NCI-H82 treated with DMSO at 0.1 percent for 48 hours (cell line): ENCODE measurements around the gene USP17L19.
"Not testable (repeated sequence)": the region's sequence is repeated elsewhere in the genome, so short reads cannot be mapped to it uniquely, and the experiment has no call there.

Experiments
- DNase-seq: peaks from one replicate; lab custom pipeline; 2025; ENCODE audit not compliant: unreplicated experiment; lab: John Stamatoyannopoulos, UW

Gene USP17L19

DNA sequence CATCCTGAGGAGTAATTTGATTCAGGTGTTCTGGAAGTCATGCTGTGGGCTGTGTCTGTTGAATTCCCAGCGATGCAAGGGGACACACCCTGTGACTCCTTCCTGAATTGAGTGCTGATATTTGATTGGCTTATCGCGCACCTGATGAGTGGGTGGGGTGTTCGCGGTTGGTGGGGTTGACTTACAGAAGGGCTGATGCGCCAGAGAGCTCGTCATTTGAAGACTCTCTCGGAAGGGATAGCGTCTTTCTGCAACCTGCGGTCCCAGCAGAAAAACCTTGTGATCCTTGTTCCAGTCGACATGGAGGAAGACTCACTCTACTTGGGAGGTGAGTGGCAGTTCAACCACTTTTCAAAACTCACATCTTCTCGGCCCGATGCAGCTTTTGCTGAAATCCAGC, at the start of gene USP17L19:
TSS of gene USP17L19 (plus strand) at position 301 of the 400 bp plus-strand sequence. CDS start at position 301, 0 bp downstream.
- DNase-seq: not testable (repeated sequence)

DNA sequence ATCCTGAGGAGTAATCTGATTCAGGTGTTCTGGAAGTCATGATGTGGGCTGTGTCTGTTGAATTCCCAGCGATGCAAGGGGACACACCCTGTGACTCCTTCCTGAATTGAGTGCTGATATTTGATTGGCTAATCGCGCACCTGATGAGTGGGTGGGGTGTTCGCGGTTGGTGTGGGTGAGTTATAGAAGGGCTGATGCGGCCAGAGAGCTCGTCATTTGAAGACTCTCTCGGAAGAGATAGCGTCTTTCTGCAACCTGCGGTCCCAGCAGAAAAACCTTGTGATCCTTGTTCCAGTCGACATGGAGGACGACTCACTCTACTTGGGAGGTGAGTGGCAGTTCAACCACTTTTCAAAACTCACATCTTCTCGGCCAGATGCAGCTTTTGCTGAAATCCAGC, 42.8 kb upstream of the USP17L19 start, which contains the start of gene USP17L10:
TSS of gene USP17L10 (plus strand) at position 301 of the 400 bp plus-strand sequence. CDS start at position 301, 0 bp downstream.
- DNase-seq: not testable (repeated sequence)

DNA sequence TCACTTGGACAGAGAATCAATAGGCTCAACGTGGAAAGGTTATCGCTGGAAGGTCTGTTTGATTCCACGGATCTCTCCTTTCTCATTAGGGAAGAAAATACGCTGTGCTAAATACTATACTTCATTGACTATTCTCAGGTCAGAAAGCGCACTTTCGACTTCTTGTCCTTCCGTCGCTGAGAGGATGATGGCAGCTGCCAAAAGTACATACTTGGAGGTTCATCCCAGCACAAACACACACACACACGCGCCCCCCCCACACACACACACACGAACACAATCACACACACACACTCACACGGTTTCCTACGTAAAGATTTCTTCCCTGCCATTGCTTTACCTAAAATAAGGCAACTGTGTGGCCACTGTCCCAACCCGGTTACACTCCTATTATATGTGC, 38.5 kb upstream of the USP17L19 start:
- DNase-seq: not testable (repeated sequence)

DNA sequence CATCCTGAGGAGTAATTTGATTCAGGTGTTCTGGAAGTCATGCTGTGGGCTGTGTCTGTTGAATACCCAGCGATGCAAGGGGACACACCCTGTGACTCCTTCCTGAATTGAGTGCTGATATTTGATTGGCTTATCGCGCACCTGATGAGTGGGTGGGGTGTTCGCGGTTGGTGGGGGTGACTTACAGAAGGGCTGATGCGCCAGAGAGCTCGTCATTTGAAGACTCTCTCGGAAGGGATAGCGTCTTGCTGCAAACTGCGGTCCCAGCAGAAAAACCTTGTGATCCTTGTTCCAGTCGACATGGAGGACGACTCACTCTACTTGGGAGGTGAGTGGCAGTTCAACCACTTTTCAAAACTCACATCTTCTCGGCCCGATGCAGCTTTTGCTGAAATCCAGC, 38.1 kb upstream of the USP17L19 start, which contains the start of gene USP17L11:
TSS of gene USP17L11 (plus strand) at position 301 of the 400 bp plus-strand sequence. CDS start at position 301, 0 bp downstream.
- DNase-seq: not testable (repeated sequence)

DNA sequence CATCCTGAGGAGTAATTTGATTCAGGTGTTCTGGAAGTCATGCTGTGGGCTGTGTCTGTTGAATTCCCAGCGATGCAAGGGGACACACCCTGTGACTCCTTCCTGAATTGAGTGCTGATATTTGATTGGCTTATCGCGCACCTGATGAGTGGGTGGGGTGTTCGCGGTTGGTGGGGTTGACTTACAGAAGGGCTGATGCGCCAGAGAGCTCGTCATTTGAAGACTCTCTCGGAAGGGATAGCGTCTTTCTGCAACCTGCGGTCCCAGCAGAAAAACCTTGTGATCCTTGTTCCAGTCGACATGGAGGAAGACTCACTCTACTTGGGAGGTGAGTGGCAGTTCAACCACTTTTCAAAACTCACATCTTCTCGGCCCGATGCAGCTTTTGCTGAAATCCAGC, 33.3 kb upstream of the USP17L19 start, which contains the start of gene USP17L12:
TSS of gene USP17L12 (plus strand) at position 301 of the 400 bp plus-strand sequence. CDS start at position 301, 0 bp downstream.
- not testable (repeated sequence) for DNase-seq

GRCh38 chr4:9224596-9224995, 28.6 kb upstream of the USP17L19 start, which contains the start of gene USP17L13:
TSS of gene USP17L13 (plus strand) at chr4:9224896. CDS start at chr4:9224896, 0 bp downstream.
- DNase-seq: not testable (repeated sequence)

- not testable (repeated sequence) for DNase-seq
Observed at GRCh38 chr4:9230249-9230648, 22.9 kb upstream of the USP17L19 start.

- not testable (repeated sequence) for DNase-seq
Observed at GRCh38 chr4:9234085-9234484, 19.1 kb upstream of the USP17L19 start, which contains the start of gene USP17L15. TSS of gene USP17L15 (plus strand) at chr4:9234385. CDS start at chr4:9234385, 0 bp downstream.

GRCh38 chr4:9238461-9238860, 14.7 kb upstream of the USP17L19 start:
- DNase-seq: not testable (repeated sequence)

DNA sequence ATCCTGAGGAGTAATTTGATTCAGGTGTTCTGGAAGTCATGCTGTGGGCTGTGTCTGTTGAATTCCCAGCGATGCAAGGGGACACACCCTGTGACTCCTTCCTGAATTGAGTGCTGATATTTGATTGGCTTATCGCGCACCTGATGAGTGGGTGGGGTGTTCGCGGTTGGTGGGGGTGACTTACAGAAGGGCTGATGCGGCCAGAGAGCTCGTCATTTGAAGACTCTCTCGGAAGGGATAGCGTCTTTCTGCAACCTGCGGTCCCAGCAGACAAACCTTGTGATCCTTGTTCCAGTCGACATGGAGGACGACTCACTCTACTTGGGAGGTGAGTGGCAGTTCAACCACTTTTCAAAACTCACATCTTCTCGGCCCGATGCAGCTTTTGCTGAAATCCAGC, 9.6 kb upstream of the USP17L19 start, which contains the start of gene USP17L17:
TSS of gene USP17L17 (plus strand) at position 301 of the 400 bp plus-strand sequence. CDS start at position 301, 0 bp downstream.
- DNase-seq: not testable (repeated sequence)

GRCh38 chr4:9247953-9248680, 5.1 kb upstream of the USP17L19 start, which contains the start of gene USP17L18:
TSS of gene USP17L18 (plus strand) at chr4:9248630. CDS start at chr4:9248630, 0 bp downstream.
- DNase-seq: not testable (repeated sequence)

GRCh38 chr4:9257824-9258223, 4.6 kb downstream of the USP17L19 start, which contains the start of gene USP17L20:
TSS of gene USP17L20 (plus strand) at chr4:9258124. CDS start at chr4:9258124, 0 bp downstream.
- DNase-seq: not testable (repeated sequence)

DNA sequence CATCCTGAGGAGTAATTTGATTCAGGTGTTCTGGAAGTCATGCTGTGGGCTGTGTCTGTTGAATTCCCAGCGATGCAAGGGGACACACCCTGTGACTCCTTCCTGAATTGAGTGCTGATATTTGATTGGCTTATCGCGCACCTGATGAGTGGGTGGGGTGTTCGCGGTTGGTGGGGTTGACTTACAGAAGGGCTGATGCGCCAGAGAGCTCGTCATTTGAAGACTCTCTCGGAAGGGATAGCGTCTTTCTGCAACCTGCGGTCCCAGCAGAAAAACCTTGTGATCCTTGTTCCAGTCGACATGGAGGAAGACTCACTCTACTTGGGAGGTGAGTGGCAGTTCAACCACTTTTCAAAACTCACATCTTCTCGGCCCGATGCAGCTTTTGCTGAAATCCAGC, 9.4 kb downstream of the USP17L19 start, which contains the start of gene USP17L21:
TSS of gene USP17L21 (plus strand) at position 301 of the 400 bp plus-strand sequence. CDS start at position 301, 0 bp downstream.
- not testable (repeated sequence) for DNase-seq

GRCh38 chr4:9267319-9267718, 14.1 kb downstream of the USP17L19 start, which contains the start of gene USP17L22:
TSS of gene USP17L22 (plus strand) at chr4:9267619. CDS start at chr4:9267619, 0 bp downstream.
- not testable (repeated sequence) for DNase-seq

DNA sequence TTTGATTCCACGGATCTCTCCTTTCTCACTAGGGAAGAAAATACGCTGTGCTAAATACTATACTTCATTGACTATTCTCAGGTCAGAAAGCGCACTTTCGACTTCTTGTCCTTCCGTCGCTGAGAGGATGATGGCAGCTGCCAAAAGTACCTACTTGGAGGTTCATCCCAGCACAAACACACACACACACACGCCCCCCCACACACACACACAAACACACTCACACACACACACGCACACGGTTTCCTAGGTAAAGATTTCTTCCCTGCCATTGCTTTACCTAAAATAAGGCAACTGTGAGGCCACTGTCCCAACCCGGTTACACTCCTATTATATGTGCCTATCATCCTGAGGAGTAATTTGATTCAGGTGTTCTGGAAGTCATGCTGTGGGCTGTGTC, 18.5 kb downstream of the USP17L19 start:
- DNase-seq: not testable (repeated sequence)
